Colonic mucosa (tissue), 4 donors: ENCODE results near the gene GLP1R. TPM values are rescaled to one million over a fixed set of nuclear protein-coding genes. Genes with fewer than 3 reads are reported as not detected.

Source experiments
- DNase-seq: peaks from one replicate; pipeline ENCODE4 v3.0.0-alpha.2; 2020
- H3K27ac ChIP-seq: fragments of 200-600 bp; one replicate; pipeline ENCODE4 v1.8.0; 2021
- H3K27me3 ChIP-seq: fragments of 200-600 bp; one replicate; pipeline ENCODE4 v1.8.0; 2021
- H3K36me3 ChIP-seq: fragments of 200-600 bp; one replicate; pipeline ENCODE4 v1.8.0; 2021
- H3K4me1 ChIP-seq: fragments of 200-600 bp; one replicate; pipeline ENCODE4 v1.8.0; 2021; ENCODE audit warnings: mild to moderate bottlenecking
- H3K4me3 ChIP-seq: fragments of 200-600 bp; one replicate; pipeline ENCODE4 v1.8.0; 2021
- H3K9ac ChIP-seq, 2 donors: one replicate each; pipeline ENCODE4 v1.7.0; 2013; ENCODE audit warnings: control low read depth in 2 of 2, low read depth in 2 of 2, low read length in 2 of 2
- H3K9me3 ChIP-seq: fragments of 200-600 bp; one replicate; pipeline ENCODE4 v1.8.0; 2021
- intact Hi-C: fragments of 100-400 bp; cut with DNase I; formaldehyde crosslinking; loops from one replicate; pipeline ENCODE4 v1.14.1; 2022
- total RNA-seq, 2 donors: library from RNA; stranded (reverse); fragmentation: NEBNext Ultra II Directional in 1 of 2; extraction: Animal tissue kit (Norgen Biotek cat#: 25700) in 1 of 2; gene quantifications; one replicate each; pipeline ENCODE4 v1.2.1, GENCODE V29; 2021
- TF ChIP-seq, protein P1 (sequence below): fragments of 200-600 bp; IDR thresholded peaks from one replicate; pipeline ENCODE4 v1.8.0; 2022; ENCODE audit warnings: antibody characterized with exemption, mild to moderate bottlenecking
- donor health status: healthy.
- donor health status: DM: no; HTN: no; CAD: no.
- donor health status: DM: no; HTN: no; CAD: no.

The GLP1R gene
- total RNA-seq, 2 donors from 2014 or later, result not detected

DNA sequence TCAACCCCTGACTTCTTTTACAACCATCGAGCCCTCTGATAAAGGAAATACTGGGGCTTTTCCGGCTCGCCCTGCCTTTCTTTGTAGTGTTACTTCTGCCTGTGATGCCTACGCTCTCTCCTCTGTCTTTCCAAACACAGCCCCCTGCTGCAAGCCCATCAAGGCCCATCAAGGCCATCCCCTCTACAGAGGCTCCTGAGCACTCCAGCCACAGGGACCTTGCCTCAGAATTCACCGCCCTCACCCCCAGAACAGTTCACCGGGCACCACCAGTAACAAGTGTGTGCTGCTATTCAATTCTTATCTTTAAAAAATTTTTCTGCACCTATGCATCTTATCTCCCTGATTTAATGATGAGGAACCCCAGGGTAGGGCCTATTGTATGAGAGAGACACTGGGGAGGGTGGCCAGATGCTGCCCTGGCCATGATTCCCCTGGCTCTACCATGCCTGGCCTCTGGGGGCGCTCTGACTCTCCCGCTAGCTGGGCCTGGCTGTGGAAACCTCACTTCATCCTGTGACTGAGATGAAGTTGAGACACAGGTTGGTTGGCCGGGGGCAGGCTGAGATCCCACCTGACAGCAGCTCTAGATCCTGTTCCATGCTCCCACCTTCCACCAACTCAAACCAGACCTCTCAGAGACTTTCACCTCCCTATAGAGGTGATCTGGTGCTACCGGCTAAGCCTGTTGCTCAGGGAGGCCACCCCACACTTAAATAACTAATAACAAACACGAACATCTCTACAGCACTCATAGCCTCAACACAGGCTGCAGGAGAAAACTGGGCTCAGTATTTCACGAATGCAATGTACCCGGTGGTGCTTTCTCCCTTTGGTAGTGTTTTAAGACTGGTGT is 19.2 kb upstream of the GLP1R start:
- TF ChIP-seq, protein P1, sequence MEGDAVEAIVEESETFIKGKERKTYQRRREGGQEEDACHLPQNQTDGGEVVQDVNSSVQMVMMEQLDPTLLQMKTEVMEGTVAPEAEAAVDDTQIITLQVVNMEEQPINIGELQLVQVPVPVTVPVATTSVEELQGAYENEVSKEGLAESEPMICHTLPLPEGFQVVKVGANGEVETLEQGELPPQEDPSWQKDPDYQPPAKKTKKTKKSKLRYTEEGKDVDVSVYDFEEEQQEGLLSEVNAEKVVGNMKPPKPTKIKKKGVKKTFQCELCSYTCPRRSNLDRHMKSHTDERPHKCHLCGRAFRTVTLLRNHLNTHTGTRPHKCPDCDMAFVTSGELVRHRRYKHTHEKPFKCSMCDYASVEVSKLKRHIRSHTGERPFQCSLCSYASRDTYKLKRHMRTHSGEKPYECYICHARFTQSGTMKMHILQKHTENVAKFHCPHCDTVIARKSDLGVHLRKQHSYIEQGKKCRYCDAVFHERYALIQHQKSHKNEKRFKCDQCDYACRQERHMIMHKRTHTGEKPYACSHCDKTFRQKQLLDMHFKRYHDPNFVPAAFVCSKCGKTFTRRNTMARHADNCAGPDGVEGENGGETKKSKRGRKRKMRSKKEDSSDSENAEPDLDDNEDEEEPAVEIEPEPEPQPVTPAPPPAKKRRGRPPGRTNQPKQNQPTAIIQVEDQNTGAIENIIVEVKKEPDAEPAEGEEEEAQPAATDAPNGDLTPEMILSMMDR, result peak; percentile 47
- H3K27ac ChIP-seq, result no peak overlapping the region
- no peaks in the 10 kb centered on the region for H3K4me1 ChIP-seq
- H3K27me3 ChIP-seq, result no peaks in the 10 kb centered on the region
- no peaks in the 10 kb centered on the region for H3K36me3 ChIP-seq
- intact Hi-C loops, result no loop called here
- DNase-seq, result peak; percentile 38
- H3K4me3 ChIP-seq, result no peak overlapping the region
- no peak overlapping the region for H3K9ac ChIP-seq
- H3K9me3 ChIP-seq, result no peaks in the 10 kb centered on the region

GRCh38 chr6:39035681-39036080 is 12.9 kb upstream of the GLP1R start:
- TF ChIP-seq, protein P1, result no peak
- Histone ChIP-seq H3K9ac (no peak overlapping the region), H3K4me1 (no peaks in the 10 kb centered on the region), H3K9me3 (no peaks in the 10 kb centered on the region), H3K36me3 (no peaks in the 10 kb centered on the region), H3K27me3 (no peaks in the 10 kb centered on the region), H3K27ac (no peak overlapping the region), H3K4me3 (no peak overlapping the region)
- DNase-seq, result no peak
- intact Hi-C loops, result no loop called here

DNA sequence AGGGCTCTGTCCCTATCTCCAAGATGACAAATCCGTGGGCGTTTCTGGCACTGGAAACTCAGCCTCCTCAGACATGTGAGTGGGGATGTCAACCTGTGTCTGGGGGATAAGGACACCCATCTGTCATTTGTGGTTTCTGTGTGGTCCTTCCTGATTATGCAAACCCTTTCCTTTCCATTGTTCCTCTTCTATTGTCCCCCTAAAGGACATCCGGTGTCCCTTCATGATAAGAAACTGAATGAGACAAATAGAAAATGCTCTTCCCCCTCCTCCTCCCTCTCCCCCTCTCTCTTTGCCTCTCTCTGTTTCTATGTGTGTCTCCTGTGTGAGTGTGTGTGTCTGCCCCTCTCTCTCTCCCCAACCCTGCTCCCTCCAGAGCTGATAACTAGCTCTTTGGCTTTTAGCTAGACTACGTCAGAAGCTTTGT is 11.5 kb upstream of the GLP1R start:
- TF ChIP-seq, protein P1, result no peak
- Histone ChIP-seq H3K9me3 (no peaks in the 10 kb centered on the region), H3K4me3 (no peak overlapping the region), H3K9ac (no peak overlapping the region), H3K27me3 (no peaks in the 10 kb centered on the region), H3K4me1 (no peaks in the 10 kb centered on the region), H3K27ac (no peak overlapping the region), H3K36me3 (no peaks in the 10 kb centered on the region)
- DNase-seq, result no peak
- intact Hi-C loops, result no loop called here

DNA sequence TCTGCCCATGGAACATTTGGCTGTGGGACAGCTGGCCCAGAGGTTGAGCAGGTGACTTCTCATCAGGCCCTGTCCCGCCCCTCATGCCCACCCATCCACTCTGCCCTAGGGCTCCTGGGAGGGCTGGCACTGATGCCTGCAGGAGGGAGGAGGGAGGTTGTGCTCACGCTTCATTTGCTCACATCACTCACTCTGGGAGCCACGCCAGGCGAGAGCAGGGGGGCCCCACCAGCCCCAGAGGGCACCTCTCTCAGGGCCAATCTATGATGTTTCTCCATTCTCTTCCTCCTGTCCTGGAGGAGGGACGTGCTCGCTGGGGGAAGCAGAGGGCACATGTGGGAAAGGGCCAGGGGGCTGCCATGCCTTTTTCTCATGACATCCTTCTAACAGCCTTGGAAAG is 10.9 kb upstream of the GLP1R start:
- H3K36me3 ChIP-seq, result no peaks in the 10 kb centered on the region
- DNase-seq, result no peak
- H3K27me3 ChIP-seq, result no peaks in the 10 kb centered on the region
- TF ChIP-seq, protein P1, result no peak
- no peaks in the 10 kb centered on the region for H3K4me1 ChIP-seq
- H3K9ac ChIP-seq, result no peak overlapping the region
- no peak overlapping the region for H3K4me3 ChIP-seq
- intact Hi-C loops, result no loop called here
- no peak overlapping the region for H3K27ac ChIP-seq
- no peaks in the 10 kb centered on the region for H3K9me3 ChIP-seq

DNA sequence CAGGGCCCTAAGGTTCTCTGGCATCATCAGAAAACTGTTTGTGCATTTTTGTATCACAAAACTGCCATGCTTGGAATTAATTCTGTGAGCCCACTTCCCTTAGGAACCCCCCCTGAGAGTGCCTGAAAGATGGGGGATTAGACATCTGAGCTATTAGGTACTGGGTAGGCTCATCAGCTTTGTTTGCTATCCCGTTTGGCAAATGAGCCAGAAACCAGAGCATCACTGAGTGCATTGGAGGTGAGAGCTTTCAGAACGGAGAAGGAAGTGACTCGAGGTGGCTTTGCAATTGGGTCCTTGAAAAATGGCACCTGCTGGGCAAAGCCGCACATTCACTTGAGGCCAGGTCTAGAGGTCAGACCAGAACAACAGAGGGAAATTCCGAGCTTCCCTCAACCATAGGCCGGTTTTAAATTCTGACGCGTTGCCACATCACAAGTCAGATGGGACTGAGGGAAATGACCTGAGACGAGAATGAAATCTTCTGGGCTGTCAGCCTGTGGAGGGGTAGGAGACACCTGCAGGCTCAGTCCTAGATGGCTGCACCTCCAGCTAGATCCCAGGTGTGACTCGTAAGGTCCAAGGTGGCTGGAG is 8.4 kb upstream of the GLP1R start:
- TF ChIP-seq, protein P1, result no peak
- no peak overlapping the region for H3K4me3 ChIP-seq
- no peaks in the 10 kb centered on the region for H3K27me3 ChIP-seq
- no peak overlapping the region for H3K9ac ChIP-seq
- intact Hi-C loops, result no loop called here
- H3K36me3 ChIP-seq, result no peaks in the 10 kb centered on the region
- no peak for DNase-seq
- H3K27ac ChIP-seq, result no peak overlapping the region
- no peaks in the 10 kb centered on the region for H3K9me3 ChIP-seq
- H3K4me1 ChIP-seq, result no peaks in the 10 kb centered on the region
